Body of pancreas (tissue), 4 donors: ENCODE results near the gene DISP3. TPM values are rescaled to one million over a fixed set of nuclear protein-coding genes. Genes with fewer than 3 reads are reported as not detected.

Experiments
- ATAC-seq: fragments of 150-250 bp; one replicate; pipeline ENCODE4 v1.9.1; 2016
- DNase-seq, 4 donors: peaks; one replicate each; pipeline ENCODE4 v3.0.0-alpha.2; 2019
- H3K27ac ChIP-seq, 4 donors: fragments of 200-600 bp; sonication (generic); 1 replicate in 3 of 4; 2 replicates in 1 of 4; pipeline versions ENCODE4 v1.5.1 to v1.6.1; 2016 to 2019; ENCODE audit warnings: mild to moderate bottlenecking in 1 of 4, mixed read lengths in 1 of 4, moderate library complexity in 1 of 4
- H3K27me3 ChIP-seq, 2 donors: fragments of 200-600 bp; sonication (generic); one replicate each; pipeline ENCODE4 v1.6.0; 2016; ENCODE audit warnings: mild to moderate bottlenecking in 1 of 2
- H3K36me3 ChIP-seq, 2 donors: fragments of 200-600 bp; sonication (generic); replicated peaks in 1 of 2; 2 replicates each; pipeline ENCODE4 v1.5.1; 2016; ENCODE audit warnings: low read depth in 2 of 2; ENCODE audit not compliant: insufficient read depth in 1 of 2
- H3K4me1 ChIP-seq: fragments of 200-600 bp; sonication (generic); one replicate; pipeline ENCODE4 v1.6.0; 2016
- H3K4me3 ChIP-seq, 2 donors: fragments of 200-600 bp; sonication (generic); 1 replicate in 1 of 2; 2 replicates in 1 of 2; pipeline ENCODE4 v1.5.1; 2016 to 2019
- H3K9me3 ChIP-seq, 3 donors: fragments of 200-600 bp; sonication (generic); 1 replicate in 2 of 3; 2 replicates in 1 of 3; pipeline ENCODE4 v1.5.1; 2016
- POLR2A ChIP-seq, 3 donors: fragments of 450-650 bp; IDR thresholded peaks; one replicate each; pipeline ENCODE4 v1.6.1; 2016; ENCODE audit warnings: antibody characterized with exemption in 3 of 3, mild to moderate bottlenecking in 2 of 3
- WGBS, 2 donors: methylation state at CpG; one replicate each; pipeline ENCODE4 v1.1.5; 2017; 5-methylcytosine and 5-hydroxymethylcytosine counted together
- intact Hi-C: fragments of 100-400 bp; cut with DNase I; formaldehyde crosslinking; loops from one replicate; pipeline ENCODE4 v1.15.1; 2023
- total RNA-seq, 2 donors: library from RNA; depleted of rRNA; stranded (reverse); fragments of >200 nt; gene quantifications; one replicate each; pipeline ENCODE4 v1.1.0, GENCODE V29; 2016
- TF ChIP-seq, protein P1 (sequence below), 7 experiments: fragments of 450-650 bp in 4 of 7; fragments of 200-600 bp in 3 of 7; sonication (generic) in 3 of 7; IDR thresholded peaks; one replicate each; pipeline ENCODE4 v1.5.1; 2016 to 2019; ENCODE audit warnings: antibody characterized with exemption in 7 of 7

The DISP3 gene
- total RNA-seq, 2 donors from 2014 or later: 0.33 TPM; not detected in 1

DNA sequence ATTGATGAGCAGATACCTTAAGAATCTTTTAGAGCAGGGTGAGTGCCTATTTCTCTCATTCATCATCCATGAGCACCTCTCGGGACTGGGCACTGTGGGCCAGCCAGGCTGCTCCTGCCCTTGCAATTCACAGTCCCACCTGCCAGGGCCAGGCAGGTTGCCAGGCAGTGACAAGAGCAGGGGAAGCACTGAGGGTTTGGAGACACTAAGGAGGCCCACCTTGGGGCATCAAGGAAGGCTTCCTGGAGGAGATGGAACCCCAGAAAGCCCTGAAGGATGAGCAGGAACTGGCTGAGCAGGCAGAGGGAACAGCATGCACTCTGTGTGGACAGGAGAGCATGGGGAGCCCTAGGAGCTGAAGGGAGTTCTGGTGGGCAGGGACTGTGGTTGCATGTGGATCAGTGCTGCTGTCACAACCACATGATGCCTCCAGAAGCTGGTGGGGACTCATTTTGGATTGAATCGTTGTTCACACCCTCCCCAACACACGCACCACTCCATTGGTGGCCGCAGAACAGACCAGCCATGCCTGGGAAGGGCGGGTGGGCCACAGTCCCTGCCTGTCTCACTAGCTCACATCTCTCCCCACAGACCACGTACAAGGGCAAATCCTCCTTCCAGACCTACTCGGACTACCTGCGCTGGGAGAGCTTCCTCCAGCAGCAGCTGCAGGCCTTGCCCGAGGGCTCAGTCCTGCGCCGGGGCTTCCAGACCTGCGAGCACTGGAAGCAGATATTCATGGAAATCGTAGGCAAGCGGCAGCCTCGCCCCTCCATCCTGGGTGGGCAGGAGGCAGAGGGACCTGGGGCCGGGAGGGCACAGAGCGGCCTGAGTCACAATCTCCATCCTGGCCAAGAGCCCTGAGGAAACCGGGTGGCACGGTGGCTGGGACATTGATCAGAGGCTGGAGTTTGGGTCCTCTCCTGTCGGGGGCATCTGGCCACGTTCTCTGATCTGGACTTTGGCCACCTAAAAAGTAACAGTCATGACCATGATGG lies 55.1 kb downstream of the DISP3 start:
- Histone ChIP-seq H3K9me3 (no peaks in the 10 kb centered on the region), H3K27me3 (no peaks in the 10 kb centered on the region), H3K4me1 (no peaks in the 10 kb centered on the region), H3K27ac (no peak overlapping the region), H3K4me3 (no peak overlapping the region), H3K36me3 (no peaks in the 10 kb centered on the region)
- 72 to 100% methylated on average over 1 to 18 of the region's 21 CpGs for WGBS, 2 donors
- no peak for TF ChIP-seq POLR2A (IDR thresholded peaks at IDR 0.05)
- TF ChIP-seq, protein P1, sequence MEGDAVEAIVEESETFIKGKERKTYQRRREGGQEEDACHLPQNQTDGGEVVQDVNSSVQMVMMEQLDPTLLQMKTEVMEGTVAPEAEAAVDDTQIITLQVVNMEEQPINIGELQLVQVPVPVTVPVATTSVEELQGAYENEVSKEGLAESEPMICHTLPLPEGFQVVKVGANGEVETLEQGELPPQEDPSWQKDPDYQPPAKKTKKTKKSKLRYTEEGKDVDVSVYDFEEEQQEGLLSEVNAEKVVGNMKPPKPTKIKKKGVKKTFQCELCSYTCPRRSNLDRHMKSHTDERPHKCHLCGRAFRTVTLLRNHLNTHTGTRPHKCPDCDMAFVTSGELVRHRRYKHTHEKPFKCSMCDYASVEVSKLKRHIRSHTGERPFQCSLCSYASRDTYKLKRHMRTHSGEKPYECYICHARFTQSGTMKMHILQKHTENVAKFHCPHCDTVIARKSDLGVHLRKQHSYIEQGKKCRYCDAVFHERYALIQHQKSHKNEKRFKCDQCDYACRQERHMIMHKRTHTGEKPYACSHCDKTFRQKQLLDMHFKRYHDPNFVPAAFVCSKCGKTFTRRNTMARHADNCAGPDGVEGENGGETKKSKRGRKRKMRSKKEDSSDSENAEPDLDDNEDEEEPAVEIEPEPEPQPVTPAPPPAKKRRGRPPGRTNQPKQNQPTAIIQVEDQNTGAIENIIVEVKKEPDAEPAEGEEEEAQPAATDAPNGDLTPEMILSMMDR (IDR thresholded peaks at IDR 0.05): no peak
- intact Hi-C loops: no loop called here
- DNase-seq (no peak), ATAC-seq (no peak)

- intact Hi-C loops: no loop called here
- H3K27me3 ChIP-seq: no peaks in the 10 kb centered on the region
These were observed 55.9 kb downstream of the DISP3 start for GRCh38 chr1:11534846-11535245.

GRCh38 chr1:11535316-11535715 lies 56.4 kb downstream of the DISP3 start:
- no peaks in the 10 kb centered on the region for H3K36me3 ChIP-seq
- DNase-seq: no peak
- no peaks in the 10 kb centered on the region for H3K4me1 ChIP-seq
- TF ChIP-seq, protein P1 (IDR thresholded peaks at IDR 0.05): no peak
- no peak for TF ChIP-seq POLR2A (IDR thresholded peaks at IDR 0.05)
- H3K9me3 ChIP-seq: no peaks in the 10 kb centered on the region
- H3K4me3 ChIP-seq: no peak overlapping the region
- intact Hi-C loops: no loop called here
- ATAC-seq: no peak
- 89% methylated on average over 8 to 9 of the region's 12 CpGs for WGBS, 2 donors
- no peak overlapping the region for H3K27ac ChIP-seq
- H3K27me3 ChIP-seq: no peaks in the 10 kb centered on the region

More at GRCh38 chr1:11534846-11535245, 55.9 kb downstream of the DISP3 start:
- Histone ChIP-seq H3K9me3 (no peaks in the 10 kb centered on the region), H3K4me3 (no peak overlapping the region), H3K36me3 (no peaks in the 10 kb centered on the region), H3K27ac (no peak overlapping the region), H3K4me1 (no peaks in the 10 kb centered on the region)
- TF ChIP-seq POLR2A (IDR thresholded peaks at IDR 0.05): no peak
- TF ChIP-seq, protein P1 (IDR thresholded peaks at IDR 0.05): no peak
- ATAC-seq: no peak
- 73 to 93% methylated on average over 3 to 14 of the region's 17 CpGs for WGBS, 2 donors
- DNase-seq: no peak

GRCh38 chr1:11535761-11536572 lies 57.0 kb downstream of the DISP3 start:
- no peaks in the 10 kb centered on the region for H3K36me3 ChIP-seq
- ATAC-seq: no peak
- DNase-seq: no peak
- no peaks in the 10 kb centered on the region for H3K4me1 ChIP-seq
- no peak overlapping the region for H3K27ac ChIP-seq
- TF ChIP-seq, protein P1 (IDR thresholded peaks at IDR 0.05): no peak
- no peak for TF ChIP-seq POLR2A (IDR thresholded peaks at IDR 0.05)
- intact Hi-C loops: no loop called here
- no peaks in the 10 kb centered on the region for H3K9me3 ChIP-seq
- no peak overlapping the region for H3K4me3 ChIP-seq
- no peaks in the 10 kb centered on the region for H3K27me3 ChIP-seq
- WGBS, 2 donors: 60 to 88% methylated on average over 7 to 33 of the region's 33 CpGs
